ENCODE measurements around the gene CDH18. TPM values are rescaled to one million over a fixed set of nuclear protein-coding genes. Genes with fewer than 3 reads are reported as not detected.
"Not testable (repeated sequence)": the region's sequence is repeated elsewhere in the genome, so short reads cannot be mapped to it uniquely, and the experiment has no call there.

CDH18 gene
- total RNA-seq, 4 donors from 2014 or later, result not detected

DNA sequence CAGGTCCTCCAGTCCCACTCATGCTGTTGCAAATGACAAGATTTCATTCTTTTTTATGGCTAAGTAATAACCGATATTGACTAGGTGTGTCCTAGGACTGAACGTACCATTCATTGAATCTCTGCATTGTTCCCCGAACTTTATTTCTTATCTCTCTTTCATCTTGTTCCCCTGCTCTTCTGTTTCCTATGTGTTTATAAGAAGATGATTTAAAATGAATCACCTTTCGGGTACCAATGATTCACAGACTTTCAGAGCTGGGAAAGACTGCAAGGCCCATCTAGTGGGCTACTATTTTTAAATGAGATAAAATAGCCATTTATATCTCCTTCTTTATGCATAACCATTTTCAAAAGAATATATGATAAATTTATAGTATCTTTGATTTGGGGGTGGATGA lies 133.0 kb downstream of the CDH18 start:
- Histone ChIP-seq H3K9me3 (no peaks in the 10 kb centered on the region), H3K4me3 (no peak overlapping the region), H3K4me1 (no peaks in the 10 kb centered on the region), H3K27ac (no peak overlapping the region), H3K27me3 (no peaks in the 10 kb centered on the region), H3K36me3 (no peaks in the 10 kb centered on the region)
- ATAC-seq, result no peak
- TF ChIP-seq POLR2AphosphoS5 (IDR thresholded peaks at IDR 0.05) (no peak), EP300 (IDR thresholded peaks at IDR 0.05) (no peak), POLR2A (IDR thresholded peaks at IDR 0.05) (no peak)
- TF ChIP-seq, protein P1, sequence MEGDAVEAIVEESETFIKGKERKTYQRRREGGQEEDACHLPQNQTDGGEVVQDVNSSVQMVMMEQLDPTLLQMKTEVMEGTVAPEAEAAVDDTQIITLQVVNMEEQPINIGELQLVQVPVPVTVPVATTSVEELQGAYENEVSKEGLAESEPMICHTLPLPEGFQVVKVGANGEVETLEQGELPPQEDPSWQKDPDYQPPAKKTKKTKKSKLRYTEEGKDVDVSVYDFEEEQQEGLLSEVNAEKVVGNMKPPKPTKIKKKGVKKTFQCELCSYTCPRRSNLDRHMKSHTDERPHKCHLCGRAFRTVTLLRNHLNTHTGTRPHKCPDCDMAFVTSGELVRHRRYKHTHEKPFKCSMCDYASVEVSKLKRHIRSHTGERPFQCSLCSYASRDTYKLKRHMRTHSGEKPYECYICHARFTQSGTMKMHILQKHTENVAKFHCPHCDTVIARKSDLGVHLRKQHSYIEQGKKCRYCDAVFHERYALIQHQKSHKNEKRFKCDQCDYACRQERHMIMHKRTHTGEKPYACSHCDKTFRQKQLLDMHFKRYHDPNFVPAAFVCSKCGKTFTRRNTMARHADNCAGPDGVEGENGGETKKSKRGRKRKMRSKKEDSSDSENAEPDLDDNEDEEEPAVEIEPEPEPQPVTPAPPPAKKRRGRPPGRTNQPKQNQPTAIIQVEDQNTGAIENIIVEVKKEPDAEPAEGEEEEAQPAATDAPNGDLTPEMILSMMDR (IDR thresholded peaks at IDR 0.05), result no peak
- WGBS, 2 donors (ENCODE audit: low coverage in 1 of 2), result 87 to 91% methylated on average over 4 of the region's 4 CpGs

DNA sequence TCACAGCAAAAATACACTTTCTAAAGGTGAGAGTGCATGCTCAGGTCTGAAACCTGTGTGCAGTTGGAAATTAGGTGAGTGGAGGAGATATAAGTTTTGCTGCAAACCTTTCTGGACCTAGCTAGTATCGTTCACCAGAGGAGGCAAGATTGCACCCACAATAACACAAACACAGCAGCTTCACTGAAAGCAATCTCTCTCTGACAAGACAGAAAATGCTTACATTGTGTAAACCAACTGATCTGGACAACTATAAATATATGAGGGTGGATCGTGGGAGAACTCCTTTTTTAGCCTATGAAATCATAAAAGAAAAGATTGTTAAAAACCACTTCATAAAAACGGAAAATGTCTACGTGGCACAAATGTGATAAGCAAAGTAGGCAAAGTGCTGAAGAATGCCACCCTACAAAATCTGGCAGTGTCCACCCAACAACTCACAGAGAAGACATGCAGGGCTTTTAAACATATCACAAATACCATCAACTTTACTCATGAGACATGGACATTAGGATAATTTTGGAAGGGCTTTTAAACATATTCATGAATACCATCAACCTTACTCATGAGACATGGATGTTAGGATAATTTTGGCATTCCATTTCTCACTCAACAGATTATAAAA lies 134.3 kb downstream of the CDH18 start:
- TF ChIP-seq POLR2A (IDR thresholded peaks at IDR 0.05) (no peak), POLR2AphosphoS5 (IDR thresholded peaks at IDR 0.05) (no peak), EP300 (IDR thresholded peaks at IDR 0.05) (no peak)
- TF ChIP-seq, protein P1 (IDR thresholded peaks at IDR 0.05), result no peak
- no peaks in the 10 kb centered on the region for H3K9me3 ChIP-seq
- H3K27me3 ChIP-seq, result no peaks in the 10 kb centered on the region
- no peaks in the 10 kb centered on the region for H3K36me3 ChIP-seq
- no peak overlapping the region for H3K4me3 ChIP-seq
- 38 to 43% methylated on average over 4 of the region's 4 CpGs for WGBS, 2 donors (ENCODE audit: low coverage in 1 of 2)
- no peak overlapping the region for H3K27ac ChIP-seq
- ATAC-seq, result no peak
- no peaks in the 10 kb centered on the region for H3K4me1 ChIP-seq

DNA sequence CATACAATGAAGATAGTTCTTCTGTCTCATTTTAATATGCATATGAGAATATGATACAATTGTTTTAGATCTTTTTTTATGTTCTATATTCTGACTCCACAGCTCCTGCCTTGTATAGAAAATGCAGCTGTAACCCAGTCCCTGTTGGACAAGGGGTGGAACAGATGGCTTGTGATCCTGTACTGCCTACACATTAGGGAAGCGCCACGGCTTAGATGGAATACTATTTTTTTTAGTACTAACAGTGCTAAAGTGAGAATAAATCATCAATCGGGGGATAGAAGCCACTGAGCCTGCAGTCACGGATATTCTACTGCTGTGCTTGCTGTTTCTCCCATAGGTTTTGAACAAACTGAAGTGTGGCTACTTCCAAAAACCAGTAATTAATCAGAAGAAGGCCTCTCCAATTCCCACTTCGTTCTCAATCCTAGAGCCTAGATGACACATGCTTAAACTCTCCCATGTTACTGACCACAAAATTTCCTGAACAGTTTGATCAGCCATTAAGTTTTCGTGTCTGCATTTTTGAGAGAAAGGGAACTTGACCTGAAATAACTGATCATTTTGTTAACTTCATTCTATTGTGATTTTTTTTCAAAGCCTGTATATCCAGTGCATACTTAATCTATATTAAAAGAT lies 150.3 kb downstream of the CDH18 start:
- H3K4me1 ChIP-seq, result no peaks in the 10 kb centered on the region
- no peaks in the 10 kb centered on the region for H3K36me3 ChIP-seq
- no peak overlapping the region for H3K27ac ChIP-seq
- H3K4me3 ChIP-seq, result no peak overlapping the region
- no peak for ATAC-seq
- peaks cover 0 to 16% (median 0%) of the 10 kb centered on the region in 3 donors for H3K9me3 ChIP-seq
- whole genome bisulfite sequencing, 2 donors (ENCODE audit: low coverage in 1 of 2), result 58 to 62% methylated on average over 6 of the region's 6 CpGs
- no peaks in the 10 kb centered on the region for H3K27me3 ChIP-seq
- TF ChIP-seq EP300 (IDR thresholded peaks at IDR 0.05) (no peak), POLR2A (IDR thresholded peaks at IDR 0.05) (no peak), POLR2AphosphoS5 (IDR thresholded peaks at IDR 0.05) (no peak)
- TF ChIP-seq, protein P1 (IDR thresholded peaks at IDR 0.05), result no peak

DNA sequence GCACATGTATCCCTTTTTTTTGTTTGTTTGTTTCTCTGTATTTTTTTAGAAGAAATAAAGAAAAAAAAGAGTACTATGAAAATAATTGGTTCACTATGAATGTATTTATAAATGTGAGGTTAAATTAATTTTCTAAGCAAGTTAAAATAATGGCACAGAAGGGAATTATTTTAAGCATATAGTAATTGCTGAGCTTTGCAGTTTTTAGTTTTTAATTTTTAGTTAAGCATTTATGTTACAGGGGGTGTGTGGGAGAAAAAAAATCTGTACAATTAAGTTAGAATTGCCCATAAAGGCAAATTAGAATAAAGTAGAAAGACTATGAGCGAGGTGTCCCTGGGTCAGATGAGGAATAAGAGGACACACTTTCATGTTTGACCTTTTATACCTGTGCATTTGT lies 152.6 kb downstream of the CDH18 start:
- Histone ChIP-seq H3K4me3 (no peak overlapping the region), H3K4me1 (no peaks in the 10 kb centered on the region), H3K36me3 (no peaks in the 10 kb centered on the region), H3K9me3 (peaks cover 0 to 20% (median 0%) of the 10 kb centered on the region in 3 donors), H3K27ac (no peak overlapping the region), H3K27me3 (no peaks in the 10 kb centered on the region)
- TF ChIP-seq EP300 (IDR thresholded peaks at IDR 0.05) (no peak), POLR2AphosphoS5 (IDR thresholded peaks at IDR 0.05) (no peak), POLR2A (IDR thresholded peaks at IDR 0.05) (no peak)
- TF ChIP-seq, protein P1 (IDR thresholded peaks at IDR 0.05), result no peak
- no peak for ATAC-seq
- 63 to 67% methylated on average over 1 of the region's 1 CpG for WGBS, 2 donors (ENCODE audit: low coverage in 1 of 2)

DNA sequence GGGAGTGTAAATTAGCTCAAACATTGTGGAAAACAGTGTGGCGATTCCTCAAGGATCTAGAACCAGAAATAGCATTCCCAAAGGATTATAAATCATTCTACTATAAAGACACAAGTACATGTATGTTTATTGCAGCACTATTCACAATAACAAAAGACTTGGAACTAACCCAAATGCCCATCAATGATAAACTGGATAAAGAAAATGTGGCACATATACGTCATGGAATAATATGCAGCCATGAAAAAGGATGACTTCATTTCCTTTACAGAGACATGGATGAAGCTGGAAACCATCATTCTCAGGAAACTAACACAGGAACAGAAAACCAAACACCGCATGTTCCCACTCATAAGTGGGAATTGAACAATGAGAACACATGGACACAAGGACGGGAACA lies 175.3 kb downstream of the CDH18 start:
- not testable (repeated sequence) for H3K36me3 ChIP-seq, H3K4me1 ChIP-seq, H3K4me3 ChIP-seq, H3K9me3 ChIP-seq, H3K27ac ChIP-seq, ATAC-seq, H3K27me3 ChIP-seq
- 78 to 96% methylated on average over 4 of the region's 4 CpGs for WGBS, 2 donors (ENCODE audit: low coverage in 1 of 2)
